Sigmoid colon (tissue), 7 donors: ENCODE results near the gene ZNF831. TPM values are rescaled to one million over a fixed set of nuclear protein-coding genes. Genes with fewer than 3 reads are reported as not detected.

Source experiments
- DNase-seq: peaks from one replicate; pipeline ENCODE4 v3.0.0-alpha.2; 2019
- H3K27ac ChIP-seq, 4 donors: fragments of 200-600 bp; sonication (generic); one replicate each; pipeline ENCODE4 v1.5.1; 2016 to 2019; ENCODE audit warnings: mild to moderate bottlenecking in 1 of 4
- H3K27me3 ChIP-seq, 3 donors: fragments of 200-600 bp; sonication (generic); one replicate each; pipeline ENCODE4 v1.5.1; 2019; ENCODE audit warnings: mild to moderate bottlenecking in 1 of 3
- H3K36me3 ChIP-seq, 4 donors: fragments of 200-600 bp; sonication (generic); one replicate each; pipeline ENCODE4 v1.5.1; 2016 to 2019
- H3K4me1 ChIP-seq, 4 donors: fragments of 200-600 bp; sonication (generic); one replicate each; pipeline ENCODE4 v1.5.1; 2017 to 2019
- H3K4me3 ChIP-seq, 4 donors: fragments of 200-600 bp; sonication (generic); one replicate each; pipeline ENCODE4 v1.5.1; 2017 to 2019; ENCODE audit warnings: mild to moderate bottlenecking in 2 of 4, moderate library complexity in 1 of 4
- H3K9me3 ChIP-seq, 4 donors: fragments of 200-600 bp in 3 of 4; sonication (generic) in 3 of 4; one replicate each; pipeline versions ENCODE4 v1.5.1 to v1.6.1; 2013 to 2019
- CTCF ChIP-seq, 4 experiments: fragments of 450-650 bp in 3 of 4; fragments of 200-600 bp in 1 of 4; IDR thresholded peaks; one replicate each; pipeline ENCODE4 v1.5.1; 2016 to 2019; ENCODE audit warnings: antibody characterized with exemption in 4 of 4, mild to moderate bottlenecking in 3 of 4, moderate library complexity in 2 of 4
- EP300 ChIP-seq, 4 donors: sonication (generic); formaldehyde crosslinking; IDR thresholded peaks; one replicate each; pipeline ENCODE4 v1.6.1; 2017; ENCODE audit warnings: antibody characterized with exemption in 4 of 4
- POLR2A ChIP-seq, 2 donors: fragments of 450-650 bp; IDR thresholded peaks; one replicate each; pipeline ENCODE4 v1.6.1; 2016; ENCODE audit warnings: antibody characterized with exemption in 2 of 2, mild to moderate bottlenecking in 2 of 2, moderate library complexity in 2 of 2
- POLR2AphosphoS5 ChIP-seq, 4 donors: sonication (generic); formaldehyde crosslinking; IDR thresholded peaks; one replicate each; pipeline ENCODE4 v1.6.1; 2017; ENCODE audit warnings: antibody characterized with exemption in 4 of 4
- WGBS, 2 donors: extraction: QIAGEN DNeasy Blood & Tissue Kit; methylation state at CpG; one replicate each; pipeline ENCODE4 v1.1.7; 2013; 5-methylcytosine and 5-hydroxymethylcytosine counted together
- intact Hi-C: fragments of 100-400 bp; cut with DNase I; formaldehyde crosslinking; loops from one replicate; pipeline ENCODE4 v1.15.1; 2023
- polyA plus RNA-seq, 3 donors: library from polyadenylated mRNA; stranded (reverse); fragments of 200-250 nt; gene quantifications; one replicate each; pipeline ENCODE4 v1.2.3, GENCODE V29; 2013
- total RNA-seq, 4 donors: library from RNA; depleted of rRNA; stranded (reverse); fragments of >200 nt; gene quantifications; one replicate each; pipeline ENCODE4 v1.1.0, GENCODE V29; 2016
- donor health status: healthy with polysubstance abuse.
- donor health status: Bipolar disorder and iron deficiency.
- donor health status: healthy.

The ZNF831 gene
- total and polyA plus RNA-seq, 7 donors, result under 0.01 to 4.4 (median 0.50) TPM; not detected in 1

- 84 to 93% methylated on average over 2 of the region's 2 CpGs for WGBS, 2 donors
- Histone ChIP-seq H3K4me1 (no peaks in the 10 kb centered on the region), H3K27me3 (peaks cover 0 to 19% (median 0%) of the 10 kb centered on the region in 3 donors), H3K9me3 (no peaks in the 10 kb centered on the region), H3K36me3 (no peaks in the 10 kb centered on the region), H3K4me3 (no peak overlapping the region), H3K27ac (no peak overlapping the region)
- TF ChIP-seq CTCF (IDR thresholded peaks at IDR 0.05) (no peak), EP300 (IDR thresholded peaks at IDR 0.05) (no peak), POLR2A (IDR thresholded peaks at IDR 0.05) (no peak), POLR2AphosphoS5 (IDR thresholded peaks at IDR 0.05) (no peak)
- intact Hi-C loops, result no loop called here
- no peak for DNase-seq
Observed at GRCh38 chr20:59207235-59207634, 43.6 kb downstream of the ZNF831 start.

DNA sequence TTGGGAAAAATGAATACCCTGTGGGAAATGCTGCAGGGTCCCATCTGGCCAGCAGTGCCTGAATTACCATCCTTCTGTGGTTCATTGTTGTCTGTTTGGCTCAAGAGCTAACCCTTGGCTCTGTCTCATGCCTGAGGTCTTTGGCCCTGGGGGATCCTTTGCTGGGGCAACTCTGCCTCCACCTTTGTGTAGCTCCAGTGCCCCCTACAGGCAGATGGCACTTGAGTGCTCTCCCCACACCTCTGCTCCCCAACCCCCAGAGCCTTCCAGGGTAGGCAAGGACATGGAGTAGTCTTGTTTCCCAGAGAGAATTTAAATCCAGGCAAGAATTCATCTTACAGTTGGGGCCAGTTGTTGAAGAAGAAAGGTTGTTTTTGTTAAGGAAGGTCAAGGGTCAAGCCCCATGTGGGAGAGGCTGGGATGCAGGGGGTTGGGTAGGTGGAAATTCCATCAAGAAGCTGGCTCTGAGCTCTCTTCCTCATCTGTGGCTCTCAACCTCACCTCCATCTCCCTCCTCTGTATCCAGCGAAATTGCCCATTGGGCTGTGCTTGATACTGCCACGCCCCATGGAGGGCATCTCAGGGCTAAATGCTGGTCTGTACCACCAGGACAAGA lies 44.2 kb downstream of the ZNF831 start:
- H3K4me1 ChIP-seq, result no peaks in the 10 kb centered on the region
- 78 to 81% methylated on average over 2 of the region's 2 CpGs for WGBS, 2 donors
- no peak for DNase-seq
- H3K27me3 ChIP-seq, result peaks cover 0 to 19% (median 0%) of the 10 kb centered on the region in 3 donors
- H3K4me3 ChIP-seq, result no peak overlapping the region
- TF ChIP-seq CTCF (IDR thresholded peaks at IDR 0.05), result peak in 1 of 4 experiments; percentile 43
- TF ChIP-seq POLR2AphosphoS5 (IDR thresholded peaks at IDR 0.05), result no peak
- no peaks in the 10 kb centered on the region for H3K9me3 ChIP-seq
- intact Hi-C loops, result no loop called here
- no peak overlapping the region for H3K27ac ChIP-seq
- no peaks in the 10 kb centered on the region for H3K36me3 ChIP-seq

- DNase-seq, result no peak
- TF ChIP-seq POLR2A (IDR thresholded peaks at IDR 0.05), result no peak
- no peak for TF ChIP-seq POLR2AphosphoS5 (IDR thresholded peaks at IDR 0.05)
- TF ChIP-seq CTCF (IDR thresholded peaks at IDR 0.05), result no peak
- TF ChIP-seq EP300 (IDR thresholded peaks at IDR 0.05), result no peak
- Histone ChIP-seq H3K4me1 (no peaks in the 10 kb centered on the region), H3K9me3 (no peaks in the 10 kb centered on the region), H3K27me3 (peaks cover 0 to 19% (median 0%) of the 10 kb centered on the region in 3 donors), H3K36me3 (no peaks in the 10 kb centered on the region), H3K27ac (no peak overlapping the region), H3K4me3 (no peak overlapping the region)
- 89 to 91% methylated on average over 11 of the region's 11 CpGs for WGBS, 2 donors
- intact Hi-C loops, result no loop called here
Observed at GRCh38 chr20:59210186-59210585, 46.6 kb downstream of the ZNF831 start.

DNA sequence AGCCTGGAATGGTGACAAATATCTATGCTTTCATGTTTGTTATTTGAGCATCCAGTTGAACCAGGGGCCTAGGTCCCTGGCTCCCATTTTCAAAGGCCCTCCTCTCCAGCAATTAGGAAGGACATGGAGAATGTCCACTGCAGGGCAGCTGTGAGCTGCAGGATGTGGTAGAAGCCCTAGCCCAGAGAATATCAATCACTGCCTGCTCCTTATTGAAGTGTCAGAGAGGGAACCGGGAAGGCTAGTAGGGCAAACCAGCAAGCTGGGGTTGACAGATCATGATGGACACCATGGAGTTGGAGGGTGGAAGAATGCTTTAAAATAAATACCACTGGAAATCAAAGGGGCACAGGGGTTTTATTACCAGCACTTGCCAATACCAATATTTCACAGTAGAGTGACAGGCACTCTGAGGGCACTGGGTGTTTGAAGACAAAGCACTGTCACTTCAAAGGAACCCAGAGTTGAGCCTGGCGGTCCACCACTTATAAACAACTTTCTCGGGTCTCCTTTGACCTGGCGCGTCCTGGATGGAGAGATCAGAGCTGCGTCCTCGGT lies 47.7 kb downstream of the ZNF831 start:
- Histone ChIP-seq H3K27me3 (peaks cover 0 to 19% (median 0%) of the 10 kb centered on the region in 3 donors), H3K36me3 (no peaks in the 10 kb centered on the region), H3K9me3 (no peaks in the 10 kb centered on the region), H3K27ac (no peak overlapping the region), H3K4me3 (no peak overlapping the region), H3K4me1 (no peaks in the 10 kb centered on the region)
- no peak for DNase-seq
- TF ChIP-seq EP300 (IDR thresholded peaks at IDR 0.05) (no peak), CTCF (IDR thresholded peaks at IDR 0.05) (no peak), POLR2AphosphoS5 (IDR thresholded peaks at IDR 0.05) (no peak), POLR2A (IDR thresholded peaks at IDR 0.05) (no peak)
- WGBS, 2 donors, result 84 to 94% methylated on average over 7 of the region's 7 CpGs
- intact Hi-C loops, result no loop called here

DNA sequence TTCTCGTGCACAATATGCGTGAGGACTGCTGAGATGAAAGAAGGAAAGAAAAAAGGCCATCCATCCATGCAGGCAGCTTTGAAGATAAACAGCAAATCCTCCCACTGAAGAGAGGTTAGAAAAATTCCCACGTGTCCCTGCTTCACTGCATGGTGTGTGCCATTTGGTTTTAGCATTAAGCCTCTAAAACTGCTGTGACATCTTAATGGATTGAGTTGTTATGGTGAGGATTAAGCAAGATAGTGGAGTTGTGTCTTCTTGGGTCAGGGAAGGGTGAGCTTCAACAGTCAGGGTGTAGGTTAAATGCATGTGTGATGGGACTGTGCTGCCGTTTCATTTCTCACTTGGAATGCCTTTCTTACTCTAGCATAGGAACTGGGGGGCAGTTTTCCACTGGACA lies 50.5 kb downstream of the ZNF831 start:
- TF ChIP-seq CTCF (IDR thresholded peaks at IDR 0.05) (no peak), EP300 (IDR thresholded peaks at IDR 0.05) (no peak), POLR2A (IDR thresholded peaks at IDR 0.05) (no peak), POLR2AphosphoS5 (IDR thresholded peaks at IDR 0.05) (no peak)
- 77 to 78% methylated on average over 4 of the region's 4 CpGs for WGBS, 2 donors
- Histone ChIP-seq H3K27me3 (no peaks in the 10 kb centered on the region), H3K9me3 (no peaks in the 10 kb centered on the region), H3K4me1 (no peaks in the 10 kb centered on the region), H3K36me3 (no peaks in the 10 kb centered on the region), H3K4me3 (no peak overlapping the region), H3K27ac (no peak overlapping the region)
- no peak for DNase-seq
- intact Hi-C loops, result no loop called here
